Measurements from ENCODE around the gene TMEM134.

The TMEM134 gene

DNA sequence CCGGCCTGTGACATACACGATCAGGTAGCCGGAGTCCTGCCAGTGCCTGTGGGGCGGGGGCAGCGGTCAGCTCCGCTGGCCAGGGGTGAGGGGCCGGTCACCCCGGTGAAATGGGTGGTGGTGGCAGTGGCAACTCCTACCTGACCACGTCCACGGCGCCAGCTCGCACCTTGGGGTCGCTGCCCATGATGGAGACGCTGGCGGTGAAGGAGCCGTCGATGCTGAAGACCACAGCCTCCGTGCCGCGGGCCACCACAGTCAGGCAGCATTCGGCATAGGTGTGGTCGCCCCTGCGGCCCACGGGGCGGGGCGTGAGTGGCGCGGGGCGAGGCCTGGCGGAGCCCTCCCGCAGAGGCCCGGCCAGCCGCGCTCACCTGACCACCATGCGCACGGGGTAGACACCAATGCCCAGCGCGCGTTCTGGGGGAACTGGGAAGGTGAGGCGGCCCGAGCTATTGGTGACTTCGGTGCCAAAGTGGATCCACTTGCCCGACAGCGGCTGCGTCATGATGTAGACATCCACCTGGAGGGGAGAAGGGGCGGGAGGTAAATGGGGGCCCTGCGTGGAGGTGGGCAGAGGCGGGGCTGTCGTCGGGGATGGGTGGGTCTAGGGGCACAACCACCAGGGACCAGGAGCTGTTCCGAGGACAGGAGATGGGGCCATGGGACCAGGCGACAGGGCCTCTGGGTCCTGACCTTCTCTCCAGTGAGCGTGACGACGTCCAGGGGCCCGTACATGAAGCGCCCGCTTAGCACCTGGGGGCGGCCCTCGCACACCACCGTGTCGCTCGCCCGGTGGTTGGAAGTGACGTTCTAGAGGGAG is 24.7 kb upstream of the TMEM134 start:
- DNase-seq (ENCODE audit: insufficient read length, low spot score) = no peak
- TF ChIP-seq, protein P1, sequence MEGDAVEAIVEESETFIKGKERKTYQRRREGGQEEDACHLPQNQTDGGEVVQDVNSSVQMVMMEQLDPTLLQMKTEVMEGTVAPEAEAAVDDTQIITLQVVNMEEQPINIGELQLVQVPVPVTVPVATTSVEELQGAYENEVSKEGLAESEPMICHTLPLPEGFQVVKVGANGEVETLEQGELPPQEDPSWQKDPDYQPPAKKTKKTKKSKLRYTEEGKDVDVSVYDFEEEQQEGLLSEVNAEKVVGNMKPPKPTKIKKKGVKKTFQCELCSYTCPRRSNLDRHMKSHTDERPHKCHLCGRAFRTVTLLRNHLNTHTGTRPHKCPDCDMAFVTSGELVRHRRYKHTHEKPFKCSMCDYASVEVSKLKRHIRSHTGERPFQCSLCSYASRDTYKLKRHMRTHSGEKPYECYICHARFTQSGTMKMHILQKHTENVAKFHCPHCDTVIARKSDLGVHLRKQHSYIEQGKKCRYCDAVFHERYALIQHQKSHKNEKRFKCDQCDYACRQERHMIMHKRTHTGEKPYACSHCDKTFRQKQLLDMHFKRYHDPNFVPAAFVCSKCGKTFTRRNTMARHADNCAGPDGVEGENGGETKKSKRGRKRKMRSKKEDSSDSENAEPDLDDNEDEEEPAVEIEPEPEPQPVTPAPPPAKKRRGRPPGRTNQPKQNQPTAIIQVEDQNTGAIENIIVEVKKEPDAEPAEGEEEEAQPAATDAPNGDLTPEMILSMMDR (IDR thresholded peaks at IDR 0.05; ENCODE audit: insufficient read depth, missing control alignments) = no peak
- no peak for FAIRE-seq

DNA sequence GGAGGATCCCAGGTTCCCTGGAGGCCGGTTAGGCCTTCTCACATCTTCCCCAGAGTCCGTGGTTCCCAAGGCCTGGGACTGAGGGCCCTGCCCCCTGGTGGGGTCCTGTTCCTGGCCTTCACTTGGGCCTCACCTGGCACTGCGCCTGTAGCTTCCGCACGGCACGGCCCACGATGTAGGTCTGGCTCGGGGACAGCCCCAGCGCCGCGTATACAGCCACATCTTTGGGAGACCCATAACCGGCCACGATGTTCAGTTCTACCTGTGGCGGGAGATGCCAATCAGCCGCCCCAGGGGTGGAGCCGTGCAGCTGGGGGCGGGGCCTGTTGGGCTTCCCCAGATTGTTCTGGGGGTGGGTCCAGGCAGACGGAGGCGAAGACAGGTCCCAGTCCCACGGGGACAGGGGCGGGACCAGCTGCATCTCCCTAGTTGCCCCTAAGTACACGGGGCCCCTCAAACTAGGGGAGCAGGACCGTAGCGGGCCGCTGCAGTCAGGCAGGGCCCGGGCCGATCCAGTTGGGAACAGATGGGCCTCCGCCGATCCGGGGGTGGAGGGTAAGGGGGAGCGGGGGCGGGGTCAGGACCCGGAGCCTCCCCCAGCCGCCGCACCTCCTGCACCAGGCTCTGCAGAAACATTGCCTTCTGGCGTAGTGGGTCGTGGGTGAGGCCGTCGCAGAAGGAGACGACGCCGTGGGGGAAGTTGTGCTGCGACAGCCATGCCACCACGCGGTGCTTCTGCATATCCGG is 23.9 kb upstream of the TMEM134 start:
- TF ChIP-seq, protein P1 (IDR thresholded peaks at IDR 0.05; ENCODE audit: insufficient read depth, missing control alignments) = no peak
- no peak for FAIRE-seq
- peak; percentile 23 for DNase-seq (ENCODE audit: insufficient read length, low spot score)

DNA sequence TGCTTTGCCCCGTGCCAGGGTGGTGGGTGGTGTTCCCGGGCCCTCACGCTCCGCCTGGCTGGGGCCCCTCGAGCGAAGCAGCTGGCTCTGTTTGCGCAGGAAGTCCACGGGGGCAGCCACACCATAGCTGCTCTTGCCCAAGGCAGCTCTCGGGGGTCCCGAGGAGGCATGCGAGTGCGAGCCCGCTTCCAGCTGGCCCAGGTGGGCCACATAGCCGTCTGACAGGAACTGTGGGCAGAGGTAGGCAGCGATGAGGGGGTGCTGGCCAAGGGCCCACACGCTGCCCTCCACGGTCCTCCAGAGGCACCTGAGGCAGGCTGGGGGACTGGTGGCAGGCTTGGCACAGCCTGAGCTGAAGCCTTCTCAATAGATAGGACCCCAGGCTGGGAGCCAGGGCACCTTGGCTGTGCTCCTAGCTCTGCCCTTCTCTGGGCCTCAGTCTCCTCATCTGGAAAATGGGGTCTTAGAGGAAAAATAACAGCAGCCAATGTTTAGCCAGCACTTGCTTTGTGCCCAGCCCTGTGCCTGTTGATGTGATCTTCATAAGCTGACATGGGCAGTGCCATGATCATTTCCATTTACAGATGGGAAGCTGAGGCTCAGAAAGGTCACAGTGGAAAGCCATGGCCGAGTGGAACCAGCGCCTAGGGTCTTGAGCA is 23.1 kb upstream of the TMEM134 start:
- TF ChIP-seq, protein P1 (IDR thresholded peaks at IDR 0.05; ENCODE audit: insufficient read depth, missing control alignments) = no peak
- DNase-seq (ENCODE audit: insufficient read length, low spot score) = no peak
- FAIRE-seq = no peak

DNA sequence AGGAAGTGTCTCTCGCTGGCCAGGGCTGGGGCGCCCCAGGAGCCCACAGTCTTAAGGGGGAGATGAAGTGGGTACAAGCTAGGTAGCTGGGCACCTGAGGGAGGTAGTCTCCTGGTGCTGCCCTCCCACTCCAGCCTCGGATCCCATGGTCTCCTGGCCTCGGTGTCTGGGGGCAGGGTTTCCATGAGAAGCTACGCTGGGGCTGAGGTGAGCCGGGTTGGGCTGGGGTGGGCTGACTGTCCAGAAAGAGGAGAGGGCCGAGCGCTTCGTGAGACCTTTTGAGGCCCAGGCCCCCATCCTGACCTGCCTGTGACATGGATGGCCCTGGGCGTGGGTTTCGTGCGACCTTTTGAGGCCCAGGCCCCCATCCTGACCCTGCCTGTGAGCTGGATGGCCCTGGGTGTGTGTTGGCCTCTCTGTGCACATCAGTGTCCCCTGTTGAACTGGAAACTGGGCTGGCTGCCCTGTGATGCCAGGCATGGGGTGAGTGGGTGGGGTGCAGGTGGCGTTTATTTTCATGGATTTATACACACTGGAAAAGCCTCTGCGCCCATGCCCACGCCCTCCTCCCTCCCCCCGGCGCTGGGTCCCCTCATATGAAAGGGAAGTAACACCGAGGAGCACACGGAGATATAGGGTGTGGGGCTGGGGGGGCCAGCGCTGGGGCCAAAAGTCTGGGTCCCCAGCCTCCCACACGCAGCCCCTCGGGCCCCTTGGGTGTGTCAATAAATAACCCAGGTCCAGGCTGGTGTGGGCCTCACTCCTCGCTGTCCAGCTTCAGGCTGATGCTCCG is 22.4 kb upstream of the TMEM134 start:
- TF ChIP-seq, protein P1 (IDR thresholded peaks at IDR 0.05; ENCODE audit: insufficient read depth, missing control alignments) = no peak
- FAIRE-seq (no peak), DNase-seq (ENCODE audit: insufficient read length, low spot score) (peak; percentile 13)

DNA sequence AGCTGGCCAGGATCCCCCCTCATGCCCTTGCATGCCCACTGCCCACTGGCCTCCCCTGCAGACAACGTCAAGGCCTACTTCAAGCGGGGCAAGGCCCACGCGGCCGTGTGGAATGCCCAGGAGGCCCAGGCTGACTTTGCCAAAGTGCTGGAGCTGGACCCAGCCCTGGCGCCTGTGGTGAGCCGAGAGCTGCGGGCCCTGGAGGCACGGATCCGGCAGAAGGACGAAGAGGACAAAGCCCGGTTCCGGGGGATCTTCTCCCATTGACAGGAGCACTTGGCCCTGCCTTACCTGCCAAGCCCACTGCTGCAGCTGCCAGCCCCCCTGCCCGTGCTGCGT is 21.6 kb upstream of the TMEM134 start:
- no peak for FAIRE-seq
- peak; percentile 7 for DNase-seq (ENCODE audit: insufficient read length, low spot score)
- TF ChIP-seq, protein P1 (IDR thresholded peaks at IDR 0.05; ENCODE audit: insufficient read depth, missing control alignments) = no peak

DNA sequence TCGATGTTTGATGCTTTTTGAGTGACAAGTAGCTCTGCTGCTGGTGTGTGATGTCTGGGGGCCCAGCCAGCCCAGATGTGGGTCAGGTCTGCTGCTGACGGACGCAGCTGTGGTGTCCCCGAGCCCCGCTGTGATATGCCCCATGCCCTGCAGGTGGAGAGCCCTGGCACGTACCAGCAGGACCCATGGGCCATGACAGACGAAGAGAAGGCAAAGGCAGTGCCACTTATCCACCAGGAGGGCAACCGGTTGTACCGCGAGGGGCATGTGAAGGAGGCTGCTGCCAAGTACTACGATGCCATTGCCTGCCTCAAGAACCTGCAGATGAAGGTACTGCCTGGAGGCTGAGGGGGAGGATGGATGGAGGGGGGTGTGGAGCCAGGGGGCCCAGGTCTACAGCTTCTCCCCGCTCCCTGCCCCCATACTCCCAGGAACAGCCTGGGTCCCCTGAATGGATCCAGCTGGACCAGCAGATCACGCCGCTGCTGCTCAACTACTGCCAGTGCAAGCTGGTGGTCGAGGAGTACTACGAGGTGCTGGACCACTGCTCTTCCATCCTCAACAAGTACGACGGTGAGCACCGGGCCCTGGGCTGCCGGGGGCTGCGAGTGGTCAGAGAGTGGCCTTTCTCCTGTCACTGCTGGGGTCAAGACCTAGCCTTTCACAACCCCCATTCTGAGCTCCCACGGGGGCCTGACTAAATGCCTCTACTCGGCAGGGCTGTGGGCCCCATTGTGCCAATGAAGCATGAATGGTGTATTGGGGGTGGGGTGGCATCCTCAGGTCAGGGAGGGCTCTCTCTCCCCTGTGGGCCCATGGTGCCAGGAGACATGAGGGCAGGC is 21.1 kb upstream of the TMEM134 start:
- FAIRE-seq = no peak
- TF ChIP-seq, protein P1 (IDR thresholded peaks at IDR 0.05; ENCODE audit: insufficient read depth, missing control alignments) = no peak
- no peak for DNase-seq (ENCODE audit: insufficient read length, low spot score)

Data from D721Med (cell line).